Fibroblast of lung (primary cell): Measurements from ENCODE around the gene PLXNA2. TPM values are rescaled to one million over a fixed set of nuclear protein-coding genes. Genes with fewer than 3 reads are reported as not detected.

Experiments
- DNase-seq, 2 donors: peaks; one replicate each; pipeline versions ENCODE4 v3.0.0 to v3.0.0-alpha.2; 2010; ENCODE audit warnings: low read depth in 2 of 2
- H2AFZ ChIP-seq: 2 replicates; pipeline ENCODE4 v1.5.1; 2012; ENCODE audit warnings: low read length, control low read depth, inconsistent platforms
- H3K27ac ChIP-seq: 2 replicates; pipeline ENCODE4 v1.5.1; 2011; ENCODE audit warnings: low read length, control low read depth; ENCODE audit not compliant: insufficient read depth
- H3K27me3 ChIP-seq: 2 replicates; pipeline ENCODE4 v1.5.1; 2011; ENCODE audit warnings: mild to moderate bottlenecking, low read length; ENCODE audit not compliant: control insufficient read depth, insufficient read depth
- H3K36me3 ChIP-seq: 2 replicates; pipeline ENCODE4 v1.5.1; 2011; ENCODE audit warnings: low read length; ENCODE audit not compliant: control insufficient read depth, insufficient read depth
- H3K4me1 ChIP-seq: 2 replicates; pipeline ENCODE4 v1.5.1; 2011; ENCODE audit warnings: low read length; ENCODE audit not compliant: control insufficient read depth, insufficient read depth; ENCODE audit errors: extremely low read depth
- H3K4me2 ChIP-seq: 2 replicates; pipeline ENCODE4 v1.5.1; 2011; ENCODE audit warnings: low read length, control low read depth; ENCODE audit not compliant: insufficient read depth; ENCODE audit errors: extremely low read depth
- H3K4me3 ChIP-seq, 4 experiments: fragments of 200-600 bp in 1 of 4; sonication (generic) in 1 of 4; replicated peaks in 1 of 4; 2 replicates each; pipeline ENCODE4 v1.5.1; 2011 to 2016; ENCODE audit warnings: low read length in 4 of 4, low read depth in 3 of 4, mild to moderate bottlenecking in 3 of 4, control low read depth in 2 of 4, inconsistent platforms in 1 of 4, mixed read lengths in 1 of 4; ENCODE audit not compliant: insufficient read depth in 1 of 4; ENCODE audit errors: control extremely low read depth in 1 of 4
- H3K79me2 ChIP-seq: 2 replicates; pipeline ENCODE4 v1.5.1; 2012; ENCODE audit warnings: mild to moderate bottlenecking, low read length, inconsistent platforms; ENCODE audit not compliant: control insufficient read depth, insufficient read depth
- H3K9ac ChIP-seq: 2 replicates; pipeline ENCODE4 v1.5.1; 2011; ENCODE audit warnings: mild to moderate bottlenecking, low read length, control low read depth; ENCODE audit not compliant: insufficient read depth
- H3K9me3 ChIP-seq: 2 replicates; pipeline ENCODE4 v1.5.1; 2012; ENCODE audit warnings: low read depth, low read length; ENCODE audit not compliant: control insufficient read depth, insufficient read depth
- H4K20me1 ChIP-seq: 2 replicates; pipeline ENCODE4 v1.5.1; 2011; ENCODE audit warnings: low read length; ENCODE audit not compliant: control insufficient read depth, insufficient read depth; ENCODE audit errors: extremely low read depth
- CTCF ChIP-seq, 2 donors: IDR thresholded peaks in 1 of 2; conservative IDR thresholded peaks in 1 of 2; 1 replicate in 1 of 2; 2 replicates in 1 of 2; pipeline ENCODE4 v1.5.1; 2011 to 2012; ENCODE audit warnings: low read length in 2 of 2, control low read depth in 1 of 2, inconsistent platforms in 1 of 2, low read depth in 1 of 2, mild to moderate bottlenecking in 1 of 2
- EZH2 ChIP-seq: IDR thresholded peaks from 2 replicates; pipeline ENCODE4 v1.5.1; 2012; ENCODE audit warnings: low read length, control low read depth, mild to moderate bottlenecking; ENCODE audit errors: missing control alignments
- polyA plus RNA-seq, 2 donors: library from polyadenylated mRNA; depleted of rRNA in 1 of 2; stranded (reverse) in 1 of 2; unstranded in 1 of 2; fragments of >200 nt; gene quantifications; 2 replicates each; pipeline ENCODE4 v1.2.1, GENCODE V29; 2011 to 2012; ENCODE audit warnings: missing spikeins in 1 of 2
- total RNA-seq: library from RNA; depleted of rRNA; stranded (reverse); fragments of >200 nt; gene quantifications from 2 replicates; pipeline ENCODE4 v1.2.1, GENCODE V29; 2014

The PLXNA2 gene
- total and polyA plus RNA-seq, 2 donors (not counting 1 experiment from before 2014, with no cell fraction given) = 0.43 to 2.0 TPM

GRCh38 chr1:208115924-208116640, 128.1 kb downstream of the PLXNA2 start:
- no peaks in the 10 kb centered on the region for H3K36me3 ChIP-seq
- no peak overlapping the region for H3K4me3 ChIP-seq
- no peaks in the 10 kb centered on the region for H3K79me2 ChIP-seq
- no peaks in the 10 kb centered on the region for H4K20me1 ChIP-seq
- no peaks in the 10 kb centered on the region for H3K4me1 ChIP-seq
- no peak overlapping the region for H3K9ac ChIP-seq
- H2AFZ ChIP-seq = no peak overlapping the region
- DNase-seq = no peak
- no peaks in the 10 kb centered on the region for H3K27me3 ChIP-seq
- no peaks in the 10 kb centered on the region for H3K9me3 ChIP-seq
- H3K27ac ChIP-seq = no peak overlapping the region
- no peak overlapping the region for H3K4me2 ChIP-seq
- TF ChIP-seq CTCF (conservative IDR thresholded peaks at IDR 0.05 in 1 of 2, IDR thresholded peaks at IDR 0.05 in 1 of 2; ENCODE audit: low read depth in 1 of 2, low read length in 2 of 2) = no peak
- no peak for TF ChIP-seq EZH2

GRCh38 chr1:208113011-208113410, 131.2 kb downstream of the PLXNA2 start:
- Histone ChIP-seq H3K4me1 (no peaks in the 10 kb centered on the region), H3K4me2 (no peak overlapping the region), H3K36me3 (no peaks in the 10 kb centered on the region), H4K20me1 (no peaks in the 10 kb centered on the region), H2AFZ (no peak overlapping the region), H3K4me3 (no peak overlapping the region), H3K79me2 (no peaks in the 10 kb centered on the region), H3K9me3 (no peaks in the 10 kb centered on the region), H3K27me3 (no peaks in the 10 kb centered on the region), H3K9ac (no peak overlapping the region), H3K27ac (no peak overlapping the region)
- TF ChIP-seq CTCF (conservative IDR thresholded peaks at IDR 0.05 in 1 of 2, IDR thresholded peaks at IDR 0.05 in 1 of 2; ENCODE audit: low read depth in 1 of 2, low read length in 2 of 2) (no peak), EZH2 (no peak)
- DNase-seq = no peak

GRCh38 chr1:208112401-208112800, 131.8 kb downstream of the PLXNA2 start:
- Histone ChIP-seq H3K4me2 (no peak overlapping the region), H3K79me2 (no peaks in the 10 kb centered on the region), H2AFZ (no peak overlapping the region), H3K9ac (no peak overlapping the region), H4K20me1 (no peaks in the 10 kb centered on the region), H3K27ac (no peak overlapping the region), H3K36me3 (no peaks in the 10 kb centered on the region), H3K4me1 (no peaks in the 10 kb centered on the region), H3K9me3 (no peaks in the 10 kb centered on the region), H3K4me3 (no peak overlapping the region), H3K27me3 (no peaks in the 10 kb centered on the region)
- TF ChIP-seq EZH2 (no peak), CTCF (conservative IDR thresholded peaks at IDR 0.05 in 1 of 2, IDR thresholded peaks at IDR 0.05 in 1 of 2; ENCODE audit: low read depth in 1 of 2, low read length in 2 of 2) (no peak)
- no peak for DNase-seq
